Peyer's patch (tissue), 4 donors: ENCODE results near the gene SYTL2.

Source experiments
- CTCF ChIP-seq, 6 experiments: fragments of 450-650 bp in 4 of 6; fragments of 200-600 bp in 2 of 6; sonication (generic) in 1 of 6; IDR thresholded peaks; one replicate each; pipeline ENCODE4 v1.5.1; 2017 to 2019; ENCODE audit warnings: antibody characterized with exemption in 6 of 6, mild to moderate bottlenecking in 3 of 6, moderate library complexity in 1 of 6
- POLR2A ChIP-seq, 2 donors: fragments of 450-650 bp; IDR thresholded peaks; one replicate each; pipeline ENCODE4 v1.5.1; 2017; ENCODE audit warnings: antibody characterized with exemption in 2 of 2, mild to moderate bottlenecking in 2 of 2, moderate library complexity in 2 of 2

DNA sequence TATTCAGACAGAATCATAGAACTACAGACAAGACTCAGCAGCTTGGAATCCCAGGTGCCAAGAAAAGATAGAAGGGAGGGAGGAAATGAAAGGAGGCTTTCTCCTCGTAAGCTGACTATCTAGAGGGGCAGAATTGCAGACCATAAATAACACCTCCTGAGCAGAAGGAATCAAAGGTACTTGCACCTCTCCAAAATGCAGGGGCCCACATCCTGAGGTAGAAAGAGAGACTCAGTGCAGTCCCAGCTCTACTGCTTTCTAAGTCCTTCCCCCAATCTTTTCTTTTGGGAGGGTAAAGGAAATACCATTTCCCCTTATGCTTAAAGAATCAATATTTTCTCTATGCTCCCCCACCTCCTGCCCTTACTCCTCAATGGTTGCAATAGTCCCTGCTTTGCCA is 55.2 kb downstream of the SYTL2 start:
- no peak for TF ChIP-seq CTCF (IDR thresholded peaks at IDR 0.05)
- no peak for TF ChIP-seq POLR2A (IDR thresholded peaks at IDR 0.05)
